Measurements from ENCODE around the gene LRP6.

GRCh38 chr12:12068751-12069150, 198.1 kb downstream of the LRP6 start:
- no peak for TF ChIP-seq CTCF (IDR thresholded peaks at IDR 0.05; ENCODE audit: poor library complexity)
- TF ChIP-seq EZH2phosphoT487 (IDR thresholded peaks at IDR 0.05; ENCODE audit: low read depth, severe bottlenecking, unreplicated experiment): no peak
- TF ChIP-seq EZH2 (IDR thresholded peaks at IDR 0.05; ENCODE audit: borderline replicate concordance): no peak

Data from hepatocyte (in vitro differentiated cells).